NCI-H345 treated with DMSO at 0.1 percent for 48 hours (cell line): Measurements from ENCODE around the gene TBX20.
"Not testable (repeated sequence)": the region's sequence is repeated elsewhere in the genome, so short reads cannot be mapped to it uniquely, and the experiment has no call there.

Experiments
- DNase-seq: peaks from one replicate; lab custom pipeline; 2025; ENCODE audit not compliant: unreplicated experiment; lab: John Stamatoyannopoulos, UW

The TBX20 gene

GRCh38 chr7:35256256-35257175, 2.6 kb upstream of the TBX20 start:
- no peak for DNase-seq

GRCh38 chr7:35255443-35256255, 1.7 kb upstream of the TBX20 start:
- no peak for DNase-seq

- no peak for DNase-seq
Measured at GRCh38 chr7:35254496-35255442, 869 bp upstream of the TBX20 start.

- DNase-seq = no peak
Measured at GRCh38 chr7:35253460-35253709, 515 bp downstream of the TBX20 start.

GRCh38 chr7:35252612-35253459, 1.1 kb downstream of the TBX20 start:
- no peak for DNase-seq

GRCh38 chr7:35251606-35252310, 2.1 kb downstream of the TBX20 start:
- DNase-seq = no peak

GRCh38 chr7:35250941-35251340, 3.0 kb downstream of the TBX20 start:
- no peak for DNase-seq

- DNase-seq = no peak
Measured at GRCh38 chr7:35250452-35250851, 3.4 kb downstream of the TBX20 start.

GRCh38 chr7:35249537-35249907, 4.4 kb downstream of the TBX20 start:
- no peak for DNase-seq

GRCh38 chr7:35248576-35249536, 5.0 kb downstream of the TBX20 start:
- DNase-seq = no peak

- no peak for DNase-seq
Measured at GRCh38 chr7:35246819-35247218, 7.1 kb downstream of the TBX20 start.

GRCh38 chr7:35241884-35242283, 12.0 kb downstream of the TBX20 start:
- DNase-seq = no peak

GRCh38 chr7:35241436-35241835, 12.5 kb downstream of the TBX20 start:
- DNase-seq = no peak

GRCh38 chr7:35241008-35241407, 12.9 kb downstream of the TBX20 start:
- not testable (repeated sequence) for DNase-seq

GRCh38 chr7:35238456-35238855, 15.4 kb downstream of the TBX20 start:
- DNase-seq = not testable (repeated sequence)

- no peak for DNase-seq
Measured at GRCh38 chr7:35232994-35233393, 20.9 kb downstream of the TBX20 start.

GRCh38 chr7:35231221-35231620, 22.7 kb downstream of the TBX20 start:
- not testable (repeated sequence) for DNase-seq

- not testable (repeated sequence) for DNase-seq
Measured at GRCh38 chr7:35229116-35229780, 24.7 kb downstream of the TBX20 start.
